K562 treated with DMSO at 1 percent for 4 hours (cell line): ENCODE measurements around the gene PIK3CA. TPM values are rescaled to one million over a fixed set of nuclear protein-coding genes. Genes with fewer than 3 reads are reported as not detected.

Experiments
- total RNA-seq: library from RNA; unstranded; fragments of 300-600 nt; gene quantifications from 2 replicates; pipeline ENCODE4 v1.2.3, GENCODE V29; 2022; ENCODE audit not compliant: insufficient read depth

Gene PIK3CA
- total RNA-seq = 5.8 and 12.3 TPM in 2 replicates

DNA sequence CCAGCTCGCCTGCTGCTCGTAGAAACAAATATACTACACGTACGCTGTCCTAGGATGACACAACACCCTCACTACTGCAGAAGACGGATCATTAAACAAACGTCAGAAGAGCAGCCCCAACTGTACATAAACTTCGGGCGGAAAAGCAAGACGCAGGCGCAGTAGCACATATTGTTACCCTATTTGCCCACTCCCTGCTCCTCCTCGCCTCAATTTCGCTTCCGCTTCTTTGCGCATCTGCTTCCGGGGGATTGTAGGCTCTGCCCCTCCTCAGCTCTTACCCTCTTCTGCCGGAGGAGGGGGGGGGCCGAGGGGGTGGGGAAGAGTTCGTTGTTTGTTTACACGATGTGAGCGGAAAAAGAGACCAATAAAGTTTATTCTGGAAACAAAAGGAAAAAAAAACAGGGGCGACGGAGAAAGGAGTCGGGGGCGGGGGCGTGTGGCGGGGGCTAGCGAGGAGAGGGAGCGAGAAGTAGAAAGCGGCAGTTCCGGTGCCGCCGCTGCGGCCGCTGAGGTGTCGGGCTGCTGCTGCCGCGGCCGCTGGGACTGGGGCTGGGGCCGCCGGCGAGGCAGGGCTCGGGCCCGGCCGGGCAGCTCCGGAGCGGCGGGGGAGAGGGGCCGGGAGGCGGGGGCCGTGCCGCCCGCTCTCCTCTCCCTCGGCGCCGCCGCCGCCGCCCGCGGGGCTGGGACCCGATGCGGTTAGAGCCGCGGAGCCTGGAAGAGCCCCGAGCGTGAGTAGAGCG is at the start of gene PIK3CA:
TSS of gene PIK3CA (plus strand) at position 485 of the 743 bp plus-strand sequence. CDS start 50,469 bp downstream, outside the sequence.

DNA sequence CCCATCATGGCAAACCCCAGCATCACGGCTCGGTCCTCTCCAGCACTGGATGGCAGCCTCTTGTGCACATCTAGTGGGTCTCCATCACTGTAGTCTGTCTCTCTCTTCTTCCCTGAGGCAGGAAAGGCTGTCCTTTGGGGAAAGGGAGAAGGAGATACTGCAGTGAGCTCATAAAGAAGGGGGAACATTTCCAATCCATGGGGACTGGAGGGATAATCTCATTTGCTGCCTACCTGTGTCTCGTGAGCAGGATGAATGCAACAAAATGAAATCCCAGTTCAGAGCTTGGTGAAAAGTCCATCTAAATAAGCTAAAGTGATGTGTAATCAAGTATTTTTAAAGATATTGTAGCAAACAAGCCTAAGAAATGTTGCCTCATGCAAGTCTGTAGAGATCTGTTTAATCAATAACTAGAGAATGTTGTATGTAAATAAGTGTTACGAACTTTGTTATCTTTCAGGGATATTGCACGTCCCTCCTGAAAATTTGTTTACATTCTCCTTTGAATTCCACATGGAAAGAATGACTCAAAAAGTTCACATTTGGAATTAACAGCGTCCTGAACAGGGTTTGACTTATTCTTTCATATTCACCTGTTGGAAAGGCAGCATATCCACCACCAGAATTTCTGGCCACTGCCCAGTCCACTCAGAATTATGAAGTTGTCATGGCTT is 102.8 kb downstream of the PIK3CA start, which contains the start of gene KCNMB3:
TSS of gene KCNMB3 (minus strand) at position 312 of the 674 bp plus-strand sequence. CDS start at position 188, 124 bp downstream.

Other genes with a start within 250 kb of the PIK3CA start
- 3.0 and 4.1 TPM in 2 replicates for gene ZMAT3, start 76.5 kb upstream of the PIK3CA start, total RNA-seq
- 6.4 and 8.0 TPM in 2 replicates for gene KCNMB3, start 102.8 kb downstream of the PIK3CA start, total RNA-seq
- gene ZNF639, start 174.7 kb downstream of the PIK3CA start, total RNA-seq = 13.1 and 18.4 TPM in 2 replicates
- gene MFN1, start 199.4 kb downstream of the PIK3CA start, total RNA-seq = 9.5 and 13.3 TPM in 2 replicates